Liver (tissue), 3 donors: Measurements from ENCODE around the gene TMCO4.

Experiments used
- CTCF ChIP-seq: fragments of 150-350 bp; IDR thresholded peaks from 2 replicates; pipeline ENCODE4 v1.5.1; 2017; ENCODE audit warnings: improper control_type of control experiment, low read depth, low read length; ENCODE audit not compliant: missing input control
- EGR1 ChIP-seq, 2 donors: IDR thresholded peaks; 2 replicates each; pipeline ENCODE4 v1.6.1; 2016 to 2018; ENCODE audit warnings: antibody characterized with exemption in 2 of 2, low read depth in 2 of 2
- FOXA1 ChIP-seq: IDR thresholded peaks from 2 replicates; pipeline ENCODE4 v1.6.1; 2016; ENCODE audit warnings: antibody characterized with exemption
- JUND ChIP-seq, 2 donors: IDR thresholded peaks; 2 replicates each; pipeline ENCODE4 v1.6.1; 2016; ENCODE audit warnings: antibody characterized with exemption in 2 of 2
- MAX ChIP-seq: IDR thresholded peaks from 2 replicates; pipeline ENCODE4 v1.6.1; 2016; ENCODE audit warnings: antibody characterized with exemption
- RAD21 ChIP-seq, 2 donors: IDR thresholded peaks; 2 replicates each; pipeline ENCODE4 v1.6.1; 2016; ENCODE audit warnings: antibody characterized with exemption in 2 of 2, mild to moderate bottlenecking in 2 of 2
- SP1 ChIP-seq: IDR thresholded peaks from 2 replicates; pipeline ENCODE4 v1.6.1; 2018; ENCODE audit warnings: antibody characterized with exemption, mild to moderate bottlenecking
- TAF1 ChIP-seq: conservative IDR thresholded peaks from 2 replicates; pipeline ENCODE4 v1.6.1; 2016; ENCODE audit warnings: antibody characterized with exemption, mild to moderate bottlenecking
- YY1 ChIP-seq: IDR thresholded peaks from 2 replicates; pipeline ENCODE4 v1.6.1; 2016; ENCODE audit warnings: antibody characterized with exemption, mild to moderate bottlenecking
- donor health status: healthy.
- donor health status: healthy.

- TF ChIP-seq CTCF, result no peak
- TF ChIP-seq TAF1, result no peak
- no peak for TF ChIP-seq JUND (IDR thresholded peaks at IDR 0.05)
- TF ChIP-seq MAX, result no peak
- no peak for TF ChIP-seq RAD21 (IDR thresholded peaks at IDR 0.05)
- TF ChIP-seq YY1, result no peak
- TF ChIP-seq SP1, result no peak
- no peak for TF ChIP-seq FOXA1
- no peak for TF ChIP-seq EGR1 (IDR thresholded peaks at IDR 0.05; ENCODE audit: low read depth in 2 of 2)
Measured at GRCh38 chr1:19654886-19655717, 144.6 kb downstream of the TMCO4 start.
